CD14-positive monocyte (primary cell): ENCODE data around the gene TMX3. TPM values are rescaled to one million over a fixed set of nuclear protein-coding genes. Genes with fewer than 3 reads are reported as not detected.

ENCODE experiments used
- DNase-seq, 3 donors: peaks; one replicate each; pipeline ENCODE4 v3.0.0-alpha.2; 2011 to 2022
- H2AFZ ChIP-seq: 2 replicates; pipeline ENCODE4 v1.6.0; 2012; ENCODE audit warnings: mild to moderate bottlenecking, low read depth, low read length, inconsistent platforms; ENCODE audit not compliant: insufficient read depth, poor library complexity, severe bottlenecking
- H3K27ac ChIP-seq, 2 donors: 1 replicate in 1 of 2; 2 replicates in 1 of 2; pipeline ENCODE4 v1.5.1; 2012 to 2013; ENCODE audit warnings: low read length in 2 of 2, control low read depth in 1 of 2, inconsistent platforms in 1 of 2, low read depth in 1 of 2, mild to moderate bottlenecking in 1 of 2
- H3K27me3 ChIP-seq, 2 donors: one replicate each; pipeline versions ENCODE4 v1.6.0 to v1.6.1; 2011 to 2013; ENCODE audit warnings: low read length in 2 of 2; ENCODE audit not compliant: control insufficient read depth in 2 of 2, insufficient read depth in 2 of 2
- H3K36me3 ChIP-seq, 2 donors: replicated peaks in 1 of 2; 1 replicate in 1 of 2; 2 replicates in 1 of 2; pipeline versions ENCODE4 v1.5.1 to v1.6.1; 2012 to 2013; ENCODE audit warnings: low read length in 2 of 2, control low read depth in 1 of 2, inconsistent platforms in 1 of 2, mild to moderate bottlenecking in 1 of 2; ENCODE audit not compliant: insufficient read depth in 2 of 2, control insufficient read depth in 1 of 2
- H3K4me1 ChIP-seq, 2 donors: 1 replicate in 1 of 2; 2 replicates in 1 of 2; pipeline versions ENCODE4 v1.5.1 to v1.6.1; 2012 to 2013; ENCODE audit warnings: low read length in 2 of 2, control low read depth in 1 of 2, inconsistent platforms in 1 of 2, mild to moderate bottlenecking in 1 of 2, moderate library complexity in 1 of 2; ENCODE audit not compliant: insufficient read depth in 2 of 2, control insufficient read depth in 1 of 2
- H3K4me2 ChIP-seq: replicated peaks from 2 replicates; pipeline ENCODE3; 2012; ENCODE audit warnings: low read length, moderate library complexity, mild to moderate bottlenecking; ENCODE audit not compliant: poor library complexity, severe bottlenecking; ENCODE audit errors: extremely low read depth
- H3K4me3 ChIP-seq, 3 experiments: fragments of 200-600 bp in 1 of 3; sonication (generic) in 1 of 3; replicated peaks in 1 of 3; 1 replicate in 2 of 3; 2 replicates in 1 of 3; pipeline ENCODE4 v1.5.1; 2011 to 2013; ENCODE audit warnings: low read length in 3 of 3, mild to moderate bottlenecking in 3 of 3, control low read depth in 2 of 3, low read depth in 2 of 3, inconsistent platforms in 1 of 3, moderate library complexity in 1 of 3
- H3K79me2 ChIP-seq: 2 replicates; pipeline ENCODE4 v1.6.0; 2012; ENCODE audit warnings: mild to moderate bottlenecking, control low read depth, inconsistent platforms, low read length, moderate library complexity; ENCODE audit not compliant: insufficient read depth
- H3K9ac ChIP-seq: 2 replicates; pipeline ENCODE4 v1.6.0; 2017; ENCODE audit warnings: low read length, mild to moderate bottlenecking; ENCODE audit not compliant: insufficient read depth, poor library complexity, severe bottlenecking
- H3K9me3 ChIP-seq, 2 donors: replicated peaks in 1 of 2; 1 replicate in 1 of 2; 2 replicates in 1 of 2; pipeline versions ENCODE4 v1.5.1 to v1.6.1; 2012 to 2013; ENCODE audit warnings: low read length in 2 of 2, control low read depth in 1 of 2; ENCODE audit not compliant: control insufficient read depth in 1 of 2, insufficient read depth in 1 of 2
- H4K20me1 ChIP-seq: 2 replicates; pipeline ENCODE4 v1.6.0; 2012; ENCODE audit warnings: mild to moderate bottlenecking, low read length, control low read depth, moderate library complexity; ENCODE audit not compliant: insufficient read depth
- H3K27ac Mint-ChIP-seq, 7 donors: one replicate each; pipeline ENCODE4 v1.8.0; 2020; ENCODE audit warnings: mild to moderate bottlenecking in 7 of 7, mixed read lengths in 7 of 7, moderate library complexity in 6 of 7, inconsistent platforms in 2 of 7
- H3K27me3 Mint-ChIP-seq, 3 donors: one replicate each; pipeline ENCODE4 v1.8.0; 2021 to 2022; ENCODE audit warnings: low read depth in 3 of 3, mild to moderate bottlenecking in 3 of 3, mixed read lengths in 3 of 3, moderate library complexity in 3 of 3, inconsistent platforms in 1 of 3
- H3K36me3 Mint-ChIP-seq, 2 donors: one replicate each; pipeline ENCODE4 v1.8.0; 2020; ENCODE audit warnings: mixed read lengths in 2 of 2, inconsistent platforms in 1 of 2, mild to moderate bottlenecking in 1 of 2
- H3K4me1 Mint-ChIP-seq: one replicate; pipeline ENCODE4 v1.8.0; 2020; ENCODE audit warnings: mild to moderate bottlenecking, mixed read lengths
- H3K4me3 Mint-ChIP-seq, 2 donors: one replicate each; pipeline ENCODE4 v1.8.0; 2020; ENCODE audit warnings: mild to moderate bottlenecking in 2 of 2, mixed read lengths in 2 of 2, moderate library complexity in 1 of 2
- H3K9me3 Mint-ChIP-seq, 7 donors: one replicate each; pipeline ENCODE4 v1.8.0; 2020 to 2022; ENCODE audit warnings: mixed read lengths in 7 of 7, mild to moderate bottlenecking in 6 of 7, moderate library complexity in 6 of 7, inconsistent platforms in 2 of 7
- WGBS: methylation state at CpG from one replicate; pipeline ENCODE4 v1.1.5; 2013; ENCODE audit warnings: missing lambda C conversion rate; ENCODE audit not compliant: insufficient coverage; 5-methylcytosine and 5-hydroxymethylcytosine counted together
- intact Hi-C, 2 donors: fragments of 100-400 bp; cut with micrococcal nuclease; formaldehyde crosslinking; loops; one replicate each; pipeline versions ENCODE4 v1.15.0 to v1.15.1; 2023
- polyA plus RNA-seq, 3 donors: library from polyadenylated mRNA; depleted of rRNA in 1 of 3; unstranded in 2 of 3; stranded (reverse) in 1 of 3; fragments of 300-500 nt in 2 of 3; fragments of >200 nt in 1 of 3; fragmentation: Illumina TruSeq in 2 of 3; gene quantifications; 1 replicate in 2 of 3; 2 replicates in 1 of 3; pipeline ENCODE4 v1.2.3, GENCODE V29; 2012 to 2021
- TF ChIP-seq, protein P1 (sequence below): fragments of 200-600 bp; IDR thresholded peaks from one replicate; pipeline ENCODE4 v1.8.0; 2022; ENCODE audit warnings: antibody characterized with exemption, mild to moderate bottlenecking

The TMX3 gene
- polyA plus RNA-seq, 3 donors = 13.7 to 37.7 (median 16.5) TPM

DNA sequence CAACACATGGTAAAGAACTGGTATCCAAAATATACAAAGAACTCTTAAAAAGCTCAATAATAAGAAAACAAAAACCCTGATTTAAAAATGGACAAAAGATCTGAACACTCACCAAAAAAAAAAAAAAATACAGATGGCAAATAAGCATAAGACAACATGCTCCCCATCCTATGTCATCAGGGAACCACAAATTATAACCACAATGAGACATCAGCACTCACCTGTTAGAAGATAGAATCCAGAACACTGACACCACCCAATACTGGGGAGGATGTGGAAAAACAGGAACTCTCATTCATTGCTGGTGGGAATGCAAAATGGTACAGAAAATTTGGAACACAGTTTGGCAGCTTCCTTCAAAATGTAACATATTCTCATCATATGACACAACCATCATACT, 66.7 kb downstream of the TMX3 start:
- Histone ChIP-seq H3K27me3 (no peaks in the 10 kb centered on the region), H4K20me1 (no peaks in the 10 kb centered on the region), H3K4me1 (no peaks in the 10 kb centered on the region), H3K79me2 (no peaks in the 10 kb centered on the region), H3K9me3 (no peaks in the 10 kb centered on the region), H3K36me3 (no peaks in the 10 kb centered on the region), H3K9ac (no peak overlapping the region), H3K4me2 (no peak overlapping the region), H3K27ac (no peak overlapping the region), H2AFZ (no peak overlapping the region), H3K4me3 (no peak overlapping the region)
- H3K9me3 Mint-ChIP-seq = peaks cover 0 to 2% (median 0%) of the 10 kb centered on the region in 7 donors
- no peak overlapping the region for H3K4me3 Mint-ChIP-seq
- intact Hi-C loops = no loop called here
- peaks cover 2 to 3% (median 2%) of the 10 kb centered on the region in 3 donors for H3K27me3 Mint-ChIP-seq
- no peaks in the 10 kb centered on the region for H3K4me1 Mint-ChIP-seq
- H3K36me3 Mint-ChIP-seq = no peaks in the 10 kb centered on the region
- H3K27ac Mint-ChIP-seq = no peak overlapping the region
- DNase-seq = no peak
- TF ChIP-seq, protein P1, sequence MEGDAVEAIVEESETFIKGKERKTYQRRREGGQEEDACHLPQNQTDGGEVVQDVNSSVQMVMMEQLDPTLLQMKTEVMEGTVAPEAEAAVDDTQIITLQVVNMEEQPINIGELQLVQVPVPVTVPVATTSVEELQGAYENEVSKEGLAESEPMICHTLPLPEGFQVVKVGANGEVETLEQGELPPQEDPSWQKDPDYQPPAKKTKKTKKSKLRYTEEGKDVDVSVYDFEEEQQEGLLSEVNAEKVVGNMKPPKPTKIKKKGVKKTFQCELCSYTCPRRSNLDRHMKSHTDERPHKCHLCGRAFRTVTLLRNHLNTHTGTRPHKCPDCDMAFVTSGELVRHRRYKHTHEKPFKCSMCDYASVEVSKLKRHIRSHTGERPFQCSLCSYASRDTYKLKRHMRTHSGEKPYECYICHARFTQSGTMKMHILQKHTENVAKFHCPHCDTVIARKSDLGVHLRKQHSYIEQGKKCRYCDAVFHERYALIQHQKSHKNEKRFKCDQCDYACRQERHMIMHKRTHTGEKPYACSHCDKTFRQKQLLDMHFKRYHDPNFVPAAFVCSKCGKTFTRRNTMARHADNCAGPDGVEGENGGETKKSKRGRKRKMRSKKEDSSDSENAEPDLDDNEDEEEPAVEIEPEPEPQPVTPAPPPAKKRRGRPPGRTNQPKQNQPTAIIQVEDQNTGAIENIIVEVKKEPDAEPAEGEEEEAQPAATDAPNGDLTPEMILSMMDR = no peak

DNA sequence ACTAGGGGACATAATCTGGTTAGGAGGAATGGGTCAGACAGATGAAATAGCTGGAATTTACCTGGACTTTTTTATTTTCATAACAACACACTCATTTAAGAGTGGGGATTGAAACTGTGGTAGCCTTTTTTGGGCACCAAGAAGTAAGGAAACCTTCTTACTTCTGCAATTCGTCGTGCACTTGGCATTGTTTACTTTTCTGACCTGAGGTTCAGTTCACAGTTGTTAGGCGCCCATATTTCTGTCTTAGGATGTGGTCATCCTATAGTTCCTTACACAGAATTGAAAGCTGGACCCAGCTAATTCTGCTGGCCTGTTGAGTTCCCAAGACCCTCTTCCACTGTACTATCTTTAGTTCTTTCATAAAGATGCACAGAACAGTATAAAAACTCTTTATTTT, 72.9 kb downstream of the TMX3 start:
- no peaks in the 10 kb centered on the region for H3K4me1 Mint-ChIP-seq
- Histone ChIP-seq H3K9ac (no peak overlapping the region), H3K27ac (no peak overlapping the region), H4K20me1 (no peaks in the 10 kb centered on the region), H3K4me1 (no peaks in the 10 kb centered on the region), H3K27me3 (peaks cover 0 to 3% of the 10 kb centered on the region in 2 donors), H3K4me3 (no peak overlapping the region), H3K9me3 (peaks cover 0 to 8% of the 10 kb centered on the region in 2 donors), H3K4me2 (no peak overlapping the region), H3K36me3 (no peaks in the 10 kb centered on the region), H3K79me2 (no peaks in the 10 kb centered on the region), H2AFZ (no peak overlapping the region)
- intact Hi-C loops = no loop called here
- H3K27me3 Mint-ChIP-seq = peaks cover 0 to 3% (median 2%) of the 10 kb centered on the region in 3 donors
- H3K4me3 Mint-ChIP-seq = no peak overlapping the region
- WGBS = 29% methylated on average over 3 of the region's 3 CpGs
- no peaks in the 10 kb centered on the region for H3K36me3 Mint-ChIP-seq
- H3K27ac Mint-ChIP-seq = no peak overlapping the region
- TF ChIP-seq, protein P1 = no peak
- peaks cover 0 to 8% (median 2%) of the 10 kb centered on the region in 7 donors for H3K9me3 Mint-ChIP-seq
- no peak for DNase-seq
